GM19035 (cell line): ENCODE data around the gene KCTD13.
"Not testable (repeated sequence)": the region's sequence is repeated elsewhere in the genome, so short reads cannot be mapped to it uniquely, and the experiment has no call there.

Source experiments
- ATAC-seq: cut with Tn5 transposase; IDR thresholded peaks from one replicate; pipeline ENCODE4 v1.9.1; 2021; ENCODE audit not compliant: unreplicated experiment

Gene KCTD13

GRCh38 chr16:29883987-29884386 is 42.0 kb downstream of the KCTD13 start:
- ATAC-seq: no peak

- no peak for ATAC-seq
Observed at GRCh38 chr16:29881050-29881449, 45.0 kb downstream of the KCTD13 start.

- no peak for ATAC-seq
Observed at GRCh38 chr16:29878172-29878571, 47.9 kb downstream of the KCTD13 start.

GRCh38 chr16:29877266-29877961 is 48.6 kb downstream of the KCTD13 start:
- ATAC-seq: no peak

GRCh38 chr16:29876594-29877249 is 49.3 kb downstream of the KCTD13 start:
- ATAC-seq: no peak

- no peak for ATAC-seq
Observed at GRCh38 chr16:29876217-29876593, 49.8 kb downstream of the KCTD13 start.

GRCh38 chr16:29875206-29875605 is 50.8 kb downstream of the KCTD13 start:
- ATAC-seq: no peak

- ATAC-seq: no peak
Observed at GRCh38 chr16:29873319-29873718, 52.7 kb downstream of the KCTD13 start.

- no peak for ATAC-seq
Observed at GRCh38 chr16:29871822-29872546, 54.0 kb downstream of the KCTD13 start.

- not testable (repeated sequence) for ATAC-seq
Observed at GRCh38 chr16:29869067-29869466, 57.0 kb downstream of the KCTD13 start.

- ATAC-seq: no peak
Observed at GRCh38 chr16:29868396-29869009, 57.5 kb downstream of the KCTD13 start.

GRCh38 chr16:29864205-29864604 is 61.8 kb downstream of the KCTD13 start:
- no peak for ATAC-seq

- ATAC-seq: no peak
Observed at GRCh38 chr16:29863669-29863984, 62.4 kb downstream of the KCTD13 start.

- peak; percentile 95 for ATAC-seq
Observed at GRCh38 chr16:29862884-29863668, 63.0 kb downstream of the KCTD13 start, which contains the start of gene CDIPT. TSS of gene CDIPT (minus strand) at chr16:29863226. CDS start at chr16:29862857, 369 bp downstream.

- ATAC-seq: no peak
Observed at GRCh38 chr16:29862383-29862883, 63.6 kb downstream of the KCTD13 start.

- no peak for ATAC-seq
Observed at GRCh38 chr16:29860218-29860617, 65.8 kb downstream of the KCTD13 start.

GRCh38 chr16:29858974-29859373 is 67.1 kb downstream of the KCTD13 start:
- no peak for ATAC-seq

- ATAC-seq: no peak
Observed at GRCh38 chr16:29858149-29858849, 67.7 kb downstream of the KCTD13 start.

GRCh38 chr16:29857133-29857760 is 68.8 kb downstream of the KCTD13 start:
- ATAC-seq: no peak
